Heart left ventricle (tissue), 13 donors: ENCODE data around the gene LUZP2.

Experiments
- POLR2A ChIP-seq, 2 donors: fragments of 450-650 bp; IDR thresholded peaks; one replicate each; pipeline ENCODE4 v1.6.1; 2017; ENCODE audit warnings: antibody characterized with exemption in 2 of 2, mild to moderate bottlenecking in 2 of 2, moderate library complexity in 2 of 2
- TF ChIP-seq, protein P1 (sequence below), 12 donors: fragments of 200-600 bp; sonication (generic) in 4 of 12; IDR thresholded peaks; one replicate each; pipeline versions ENCODE4 v1.5.0 to v1.8.0; 2018 to 2022; ENCODE audit warnings: antibody characterized with exemption in 12 of 12, mild to moderate bottlenecking in 5 of 12
- donor health status: ischemic (EF 13 %, LVEDD 7.1; RV severe dilation, severe dysfunction).
- donor health status: DM: no; HTN: yes; CAD: no.
- donor health status: DM: no; HTN: no; CAD: no.
- donor health status: ischemic (EF 25% LVEDD 6.9; RV normal size, moderate dysfunction).
- donor health status: ischemic (EF 25% LVEDD 5.7; RV mildly dilated, moderate dysfunction).
- donor health status: ischemic (EF 35%, LVEDD 5.7; RV mildly dilated, moderate dysfunction).
- donor health status: nonischemic (EF 11% LVEDD 7.7; RV severe dilation, severe dysfunction).
- donor health status: DM: yes; HTN: yes; CAD: no.
- donor health status: PGD.
- donor health status: ischemic (EF 29% LVEDD 5.4; RV normal size, mild dysfunction).
- donor health status: nonischemic (EF 23%, LVEDD 6.1; RV moderate dilation, normal function).

DNA sequence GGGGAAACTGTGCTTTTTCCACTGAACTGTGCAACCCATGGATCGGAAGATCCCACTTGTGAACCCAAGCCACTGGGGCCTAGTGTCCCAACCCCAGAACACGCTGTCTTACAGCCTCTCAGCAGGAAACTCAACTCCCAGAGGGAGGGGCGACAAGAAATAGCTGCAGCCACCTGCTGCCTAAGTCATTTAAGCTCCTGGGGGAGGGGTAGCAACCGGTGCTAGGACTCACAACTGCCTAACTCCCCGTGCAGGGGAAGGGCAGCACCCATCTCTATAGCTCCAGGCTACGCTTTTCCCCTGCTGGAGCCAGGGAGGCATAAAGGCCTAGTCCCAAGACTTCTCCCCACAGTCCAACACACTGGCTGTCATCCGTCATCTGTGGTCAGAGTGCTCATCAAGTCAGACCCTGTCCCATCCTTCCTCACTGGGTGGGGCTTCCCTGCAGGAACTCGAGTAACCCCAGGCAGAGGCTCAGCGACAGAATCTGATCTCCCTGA is 363.0 kb downstream of the LUZP2 start:
- TF ChIP-seq, protein P1, sequence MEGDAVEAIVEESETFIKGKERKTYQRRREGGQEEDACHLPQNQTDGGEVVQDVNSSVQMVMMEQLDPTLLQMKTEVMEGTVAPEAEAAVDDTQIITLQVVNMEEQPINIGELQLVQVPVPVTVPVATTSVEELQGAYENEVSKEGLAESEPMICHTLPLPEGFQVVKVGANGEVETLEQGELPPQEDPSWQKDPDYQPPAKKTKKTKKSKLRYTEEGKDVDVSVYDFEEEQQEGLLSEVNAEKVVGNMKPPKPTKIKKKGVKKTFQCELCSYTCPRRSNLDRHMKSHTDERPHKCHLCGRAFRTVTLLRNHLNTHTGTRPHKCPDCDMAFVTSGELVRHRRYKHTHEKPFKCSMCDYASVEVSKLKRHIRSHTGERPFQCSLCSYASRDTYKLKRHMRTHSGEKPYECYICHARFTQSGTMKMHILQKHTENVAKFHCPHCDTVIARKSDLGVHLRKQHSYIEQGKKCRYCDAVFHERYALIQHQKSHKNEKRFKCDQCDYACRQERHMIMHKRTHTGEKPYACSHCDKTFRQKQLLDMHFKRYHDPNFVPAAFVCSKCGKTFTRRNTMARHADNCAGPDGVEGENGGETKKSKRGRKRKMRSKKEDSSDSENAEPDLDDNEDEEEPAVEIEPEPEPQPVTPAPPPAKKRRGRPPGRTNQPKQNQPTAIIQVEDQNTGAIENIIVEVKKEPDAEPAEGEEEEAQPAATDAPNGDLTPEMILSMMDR (IDR thresholded peaks at IDR 0.05), result no peak
- no peak for TF ChIP-seq POLR2A (IDR thresholded peaks at IDR 0.05)
